T follicular helper cell (primary cell): ENCODE data around the gene COL13A1.

Experiments used
- DNase-seq: peaks from one replicate; pipeline ENCODE4 v3.0.0-alpha.2; 2020; ENCODE audit warnings: low read depth

Gene COL13A1

DNA sequence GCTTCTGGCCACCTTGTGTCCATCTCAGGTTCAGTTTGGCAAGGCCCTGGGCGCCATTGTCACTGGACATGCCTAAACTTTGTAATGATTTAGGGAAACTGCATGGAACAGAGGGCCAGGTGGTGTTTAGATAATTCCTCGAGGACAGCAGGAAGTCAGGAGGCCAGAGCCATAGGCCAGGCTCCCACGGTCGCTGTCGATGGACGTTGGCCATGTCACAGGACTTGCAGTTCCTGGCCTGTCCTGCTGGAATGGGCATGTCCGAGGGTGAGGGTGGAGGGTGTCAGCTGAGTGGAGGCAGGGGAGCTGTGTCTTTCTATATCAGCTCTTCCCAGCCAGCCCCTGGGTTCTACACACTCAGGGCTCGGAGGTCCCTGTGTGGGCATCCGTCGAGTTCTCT is 143.1 kb downstream of the COL13A1 start:
- DNase-seq: no peak

DNA sequence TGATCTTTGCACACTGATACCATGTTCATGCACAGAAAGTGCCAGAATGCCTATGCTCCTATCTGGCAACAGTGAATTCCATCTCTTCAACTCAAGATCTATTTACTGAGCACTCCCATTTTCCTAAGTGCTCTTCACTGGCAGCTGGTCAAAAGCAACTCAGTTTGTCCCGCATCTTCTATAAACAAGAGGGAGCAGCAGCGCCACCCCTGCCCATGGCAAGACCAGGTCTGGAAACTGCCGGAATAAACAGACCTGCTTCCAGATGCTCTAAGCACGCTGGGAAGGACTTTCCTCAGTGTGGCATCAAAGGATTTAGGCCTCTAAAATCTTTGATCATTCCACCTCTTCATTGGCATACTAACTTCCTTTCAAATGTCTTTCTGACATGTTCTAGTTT is 146.6 kb downstream of the COL13A1 start:
- no peak for DNase-seq

DNA sequence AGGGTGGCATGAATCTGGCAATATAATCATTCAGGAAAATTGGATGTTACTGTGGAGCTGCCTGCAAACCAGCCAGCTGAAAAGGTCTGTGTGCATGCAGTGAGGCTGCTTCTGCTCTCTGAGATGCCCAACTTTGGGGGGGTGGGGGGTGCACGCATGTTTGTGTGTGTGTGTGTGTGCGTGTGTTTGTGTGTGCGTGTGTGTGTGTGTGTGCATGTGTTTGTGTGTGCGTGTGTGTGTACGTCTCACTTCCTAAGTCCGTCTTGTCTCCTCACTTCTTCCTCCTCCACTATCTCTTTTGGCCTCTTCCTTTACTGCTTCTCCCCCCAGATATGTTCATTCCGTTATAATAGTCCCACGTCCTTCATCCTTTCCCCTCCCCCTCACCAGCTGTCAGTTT is 148.1 kb downstream of the COL13A1 start:
- DNase-seq: no peak

DNA sequence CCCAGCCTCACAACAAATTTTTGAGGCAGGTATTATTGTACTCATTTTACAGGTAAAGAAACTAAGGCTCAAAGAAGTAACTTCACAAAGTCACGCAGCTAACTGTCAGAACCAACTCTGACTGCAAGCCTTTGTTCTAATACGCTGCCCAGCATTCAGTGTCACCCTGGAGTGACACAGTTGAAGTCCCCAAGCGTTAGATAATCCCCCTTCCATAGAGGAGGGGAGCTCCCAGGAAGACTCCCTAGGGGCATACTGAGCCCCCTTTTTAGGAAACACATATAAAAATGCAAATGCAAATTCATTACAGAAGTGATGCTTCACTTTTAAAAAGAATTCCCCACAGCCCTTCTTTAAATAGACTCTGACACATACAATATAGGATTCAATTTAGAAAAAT is 150.0 kb downstream of the COL13A1 start:
- DNase-seq: no peak

DNA sequence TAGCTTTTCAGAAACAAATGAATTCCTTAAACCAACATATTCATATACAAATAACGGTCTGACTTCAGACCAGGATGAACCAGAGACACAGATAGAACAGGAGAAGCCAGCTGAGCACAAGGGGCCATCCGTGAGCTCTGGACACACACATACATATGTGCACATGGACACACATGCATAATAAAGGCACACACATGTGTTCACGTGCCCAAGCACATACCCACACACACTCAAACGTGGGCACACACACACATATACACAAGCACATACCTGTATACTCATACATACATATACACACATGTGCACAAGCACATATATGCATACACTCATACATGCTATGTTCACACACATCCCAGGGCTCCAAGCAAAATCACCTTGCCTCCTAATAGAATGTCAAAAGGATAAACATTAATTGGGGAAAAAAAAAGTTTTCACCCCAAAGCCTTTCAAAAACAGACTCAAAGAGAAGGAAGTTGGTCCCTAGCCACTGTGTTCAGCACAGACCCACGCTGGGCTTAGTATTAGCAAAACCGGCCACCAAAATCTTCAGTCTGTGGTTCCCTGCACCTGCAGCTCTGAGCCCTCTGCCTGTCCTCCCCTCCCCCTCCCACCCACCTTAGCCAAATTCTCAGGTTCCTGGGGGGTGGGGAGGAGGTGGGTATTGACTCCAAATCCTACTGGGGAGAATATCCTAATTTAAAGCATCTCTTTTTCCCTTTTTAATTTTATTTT is 150.5 kb downstream of the COL13A1 start:
- no peak for DNase-seq

DNA sequence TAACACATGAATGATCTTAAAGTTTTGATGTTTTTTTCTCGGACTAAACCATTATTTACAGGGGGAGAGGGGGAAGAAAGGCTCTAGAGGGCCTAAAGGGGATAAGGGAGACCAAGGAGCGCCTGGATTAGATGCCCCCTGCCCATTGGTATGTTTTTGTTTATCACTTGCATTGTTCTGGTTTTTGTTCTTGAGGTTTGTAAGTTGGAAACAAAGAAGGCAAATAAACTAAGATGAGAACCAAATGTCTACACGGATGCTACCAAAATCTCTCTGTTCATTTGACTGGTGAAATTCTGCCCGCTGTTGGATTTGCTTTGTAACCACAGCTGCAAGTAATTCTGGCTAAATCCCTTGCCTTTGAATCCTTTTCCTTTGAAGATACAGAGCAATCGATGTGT is 151.1 kb downstream of the COL13A1 start:
- no peak for DNase-seq

DNA sequence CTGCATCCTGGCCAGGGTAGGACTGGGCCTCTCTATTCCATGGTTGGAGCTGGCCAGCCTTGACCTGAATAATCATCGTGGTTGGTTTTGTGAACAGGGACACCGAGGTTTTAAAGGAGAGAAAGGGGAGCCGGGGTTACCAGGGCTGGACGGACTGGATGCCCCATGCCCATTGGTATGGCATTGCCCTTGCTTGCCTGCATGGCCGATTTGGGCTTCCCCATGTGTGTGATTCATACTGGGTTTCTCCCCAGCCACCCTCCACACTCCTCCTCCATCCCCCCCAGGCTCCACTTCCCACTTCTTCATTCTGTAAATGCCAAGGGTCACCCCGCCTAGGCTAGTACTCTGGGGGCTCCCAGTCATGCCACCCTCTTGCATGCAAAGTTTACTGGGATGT is 152.1 kb downstream of the COL13A1 start:
- DNase-seq: no peak

DNA sequence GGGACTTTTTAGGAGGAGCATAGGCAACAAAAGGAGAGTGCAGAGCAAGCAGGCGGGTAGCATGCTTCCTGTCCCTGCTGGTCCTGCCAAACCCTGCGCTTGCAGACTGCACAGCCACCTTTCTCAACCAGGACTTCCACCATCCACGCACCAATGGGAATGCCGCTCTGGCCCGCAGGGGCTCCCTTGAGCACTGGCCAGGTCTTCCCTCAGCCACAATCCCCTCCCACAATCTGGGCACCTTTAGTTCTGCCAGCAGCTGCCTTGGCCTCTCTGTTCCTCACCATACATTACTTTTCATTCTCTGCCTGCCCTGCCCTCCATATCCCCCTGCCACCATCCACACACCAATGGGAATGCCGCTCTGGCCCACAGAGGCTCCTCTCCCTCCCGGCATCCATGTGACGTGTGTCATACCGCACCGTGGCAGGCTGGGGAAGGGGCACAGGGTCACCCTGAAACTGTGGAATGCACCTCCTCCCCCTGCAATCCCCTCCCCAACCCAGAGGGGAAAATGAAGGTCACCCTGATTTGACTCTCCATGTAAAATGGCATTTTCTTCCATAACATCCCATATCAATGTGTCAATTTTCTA is 153.6 kb downstream of the COL13A1 start:
- no peak for DNase-seq

DNA sequence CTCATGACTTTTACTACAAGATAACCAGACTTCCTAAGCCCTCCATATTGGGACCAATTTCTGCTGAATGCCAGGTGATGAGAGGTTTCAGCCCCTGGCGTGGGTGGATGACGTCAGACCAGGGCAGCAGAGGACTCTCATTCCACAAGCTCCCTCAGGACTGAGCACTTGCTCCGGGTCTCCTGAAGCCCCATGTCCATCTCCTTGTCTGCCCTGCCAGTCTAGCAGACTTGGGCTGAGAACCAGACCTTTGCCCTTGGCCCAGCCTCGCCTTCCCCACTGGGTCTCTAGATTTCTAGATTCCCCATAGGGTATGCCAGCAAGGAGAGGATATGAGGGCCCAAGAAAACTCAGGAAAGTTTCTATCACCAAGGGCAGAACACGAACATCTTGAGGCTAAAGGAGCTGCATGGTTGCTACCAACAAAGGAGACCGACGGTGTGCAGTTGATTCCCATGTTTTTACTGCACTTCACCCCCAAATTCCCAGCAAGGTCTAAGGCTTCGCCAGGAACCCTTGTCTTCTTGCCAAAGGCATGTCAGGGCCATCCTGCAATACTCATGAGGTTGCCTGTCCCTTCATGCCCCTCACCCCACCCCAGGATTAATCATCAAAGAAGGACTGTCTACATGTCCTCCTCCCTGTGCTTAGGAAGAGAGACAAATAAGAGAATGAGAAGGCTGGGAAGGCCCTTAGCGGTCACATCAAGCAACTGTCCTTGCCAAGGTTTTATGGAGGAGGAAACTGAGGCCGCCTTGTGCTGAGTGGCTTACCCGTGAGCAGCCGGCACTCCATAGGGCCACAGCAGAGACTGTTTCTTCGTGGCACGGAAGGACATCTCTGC is 154.4 kb downstream of the COL13A1 start:
- DNase-seq: no peak

DNA sequence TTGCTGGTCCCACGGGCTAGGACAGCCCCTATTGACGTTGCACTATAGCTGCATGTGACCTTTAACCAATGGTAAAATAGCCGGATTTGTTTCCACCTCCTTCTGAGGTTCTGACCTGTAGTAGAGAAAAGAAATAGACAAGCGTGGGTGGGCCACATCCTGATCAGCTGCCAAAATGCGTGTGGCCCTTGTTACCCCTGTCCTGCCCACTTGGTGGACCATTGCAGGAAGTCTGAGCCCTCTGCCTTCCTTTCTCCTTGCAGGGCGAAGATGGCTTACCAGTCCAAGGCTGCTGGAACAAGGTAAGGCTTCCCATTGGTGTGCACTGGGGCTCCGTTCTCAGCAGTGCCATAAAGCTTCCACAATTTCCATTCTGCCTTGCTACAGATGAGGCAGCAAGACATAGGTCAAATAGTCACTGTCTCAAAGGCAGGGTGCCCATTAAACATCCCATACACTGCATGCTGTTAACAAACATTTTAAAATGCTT is 155.1 kb downstream of the COL13A1 start:
- DNase-seq: no peak

DNA sequence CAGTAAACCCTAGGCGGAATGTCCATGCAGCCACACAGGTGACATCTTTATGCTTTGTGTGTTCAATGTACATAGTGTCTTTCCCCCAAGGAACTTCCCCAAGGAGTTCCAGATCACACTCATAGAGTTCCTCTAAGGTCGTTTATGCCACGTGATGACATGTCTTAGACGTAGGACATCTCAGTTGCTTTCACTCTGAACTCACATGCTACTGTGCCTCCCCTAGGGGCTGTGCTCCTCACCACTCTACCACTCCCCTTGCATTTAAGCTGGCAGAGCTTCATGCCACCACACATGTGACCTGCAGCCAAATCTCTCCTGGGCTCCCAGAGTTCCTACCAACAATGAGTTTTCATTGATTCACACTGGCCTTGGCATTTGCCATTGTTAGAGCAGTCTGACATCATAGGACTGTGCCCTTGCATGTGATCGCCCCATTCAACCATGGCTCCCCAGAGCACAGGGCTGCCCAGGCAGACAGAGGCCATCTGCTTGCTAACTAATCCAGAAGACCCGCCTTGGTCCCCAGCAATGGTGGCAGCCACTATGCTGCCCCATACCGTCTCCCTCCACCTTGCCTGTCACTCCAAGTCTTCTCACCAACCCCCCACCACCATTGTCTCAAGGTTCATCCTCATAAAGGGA is 155.7 kb downstream of the COL13A1 start:
- DNase-seq: no peak

DNA sequence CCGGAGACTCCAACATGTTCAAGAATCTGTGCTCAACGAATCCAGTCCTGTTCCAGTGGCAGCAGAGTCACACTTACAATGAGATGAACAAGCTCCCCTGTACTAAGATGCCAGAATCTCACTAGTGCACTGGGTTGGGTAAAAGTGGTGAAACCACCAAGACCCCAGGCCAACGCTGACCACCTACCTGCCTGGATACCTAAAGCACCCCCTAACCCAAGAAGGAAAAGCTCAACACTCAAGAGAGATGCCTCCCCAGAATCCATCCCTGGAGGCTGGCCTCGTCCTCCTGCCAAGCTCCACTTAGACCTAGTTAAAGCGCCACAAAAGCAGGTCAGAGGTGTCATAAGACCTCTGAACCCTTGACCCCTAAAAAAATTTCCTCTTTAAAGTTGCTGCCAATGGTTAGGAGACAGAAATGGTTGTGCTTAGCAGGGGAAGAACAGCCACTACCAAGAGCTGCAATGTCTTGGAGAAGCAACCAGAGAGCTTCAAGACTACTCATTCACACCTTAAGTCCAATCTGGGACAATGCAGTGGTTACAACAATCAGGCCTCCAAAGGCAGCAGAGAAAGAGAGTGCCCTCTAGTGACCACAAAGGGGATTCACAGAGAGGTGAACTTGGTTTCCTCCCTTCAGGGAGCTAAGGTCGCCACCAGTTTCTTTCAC is 156.3 kb downstream of the COL13A1 start:
- DNase-seq: no peak

DNA sequence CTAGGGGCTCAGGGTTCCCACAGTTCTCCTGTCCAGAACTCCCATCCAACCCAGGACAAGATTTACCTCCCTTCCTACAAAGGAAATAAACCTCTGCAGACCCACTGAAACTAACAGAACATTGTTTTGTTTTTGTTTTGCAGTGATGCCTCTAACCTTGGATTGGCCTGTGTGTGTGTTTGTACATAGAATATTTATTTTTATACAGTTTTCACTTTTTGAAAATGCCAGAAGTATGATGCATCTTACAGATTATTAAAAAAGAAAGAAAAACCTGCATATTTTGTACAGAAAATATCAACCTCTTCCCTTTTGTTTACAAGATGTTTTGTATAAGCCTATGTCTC is 156.8 kb downstream of the COL13A1 start:
- DNase-seq: no peak

DNA sequence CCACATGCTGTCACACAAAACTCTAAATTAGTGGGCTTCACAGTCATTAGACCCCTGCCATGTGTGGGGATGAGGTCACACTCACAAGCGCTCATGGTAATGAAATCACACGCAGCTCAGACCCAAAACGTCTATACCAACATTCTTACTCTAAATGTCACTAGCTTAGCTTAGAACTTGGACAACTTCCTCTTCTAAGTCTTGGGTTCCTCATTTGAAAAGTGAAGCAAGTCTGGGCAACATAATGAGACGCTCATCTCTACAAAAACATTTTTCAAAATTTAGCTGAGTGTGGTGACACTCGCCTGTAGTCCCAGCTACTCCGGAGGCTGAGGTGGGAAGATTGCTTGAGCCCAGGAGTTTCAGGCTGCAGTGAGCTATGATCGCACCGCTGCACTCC is 158.2 kb downstream of the COL13A1 start:
- no peak for DNase-seq

DNA sequence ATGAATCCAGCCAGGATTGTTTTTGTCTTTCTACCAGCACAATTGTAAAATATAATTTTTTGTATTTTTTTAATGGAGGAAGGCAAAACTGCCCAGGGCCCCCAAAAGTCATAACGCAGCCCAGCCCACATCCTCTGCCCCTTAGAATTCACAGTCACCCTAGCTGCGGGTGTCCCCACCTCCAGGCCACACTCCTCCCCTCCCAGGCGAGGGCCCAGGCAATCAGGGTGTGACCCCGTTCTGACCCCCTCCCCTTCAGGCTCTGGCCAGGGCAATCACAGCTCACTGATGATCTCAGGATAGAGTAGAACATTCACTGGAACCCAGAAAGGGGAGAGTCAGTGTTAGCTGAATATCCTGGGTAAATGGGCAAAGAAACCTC is 158.9 kb downstream of the COL13A1 start:
- no peak for DNase-seq

DNA sequence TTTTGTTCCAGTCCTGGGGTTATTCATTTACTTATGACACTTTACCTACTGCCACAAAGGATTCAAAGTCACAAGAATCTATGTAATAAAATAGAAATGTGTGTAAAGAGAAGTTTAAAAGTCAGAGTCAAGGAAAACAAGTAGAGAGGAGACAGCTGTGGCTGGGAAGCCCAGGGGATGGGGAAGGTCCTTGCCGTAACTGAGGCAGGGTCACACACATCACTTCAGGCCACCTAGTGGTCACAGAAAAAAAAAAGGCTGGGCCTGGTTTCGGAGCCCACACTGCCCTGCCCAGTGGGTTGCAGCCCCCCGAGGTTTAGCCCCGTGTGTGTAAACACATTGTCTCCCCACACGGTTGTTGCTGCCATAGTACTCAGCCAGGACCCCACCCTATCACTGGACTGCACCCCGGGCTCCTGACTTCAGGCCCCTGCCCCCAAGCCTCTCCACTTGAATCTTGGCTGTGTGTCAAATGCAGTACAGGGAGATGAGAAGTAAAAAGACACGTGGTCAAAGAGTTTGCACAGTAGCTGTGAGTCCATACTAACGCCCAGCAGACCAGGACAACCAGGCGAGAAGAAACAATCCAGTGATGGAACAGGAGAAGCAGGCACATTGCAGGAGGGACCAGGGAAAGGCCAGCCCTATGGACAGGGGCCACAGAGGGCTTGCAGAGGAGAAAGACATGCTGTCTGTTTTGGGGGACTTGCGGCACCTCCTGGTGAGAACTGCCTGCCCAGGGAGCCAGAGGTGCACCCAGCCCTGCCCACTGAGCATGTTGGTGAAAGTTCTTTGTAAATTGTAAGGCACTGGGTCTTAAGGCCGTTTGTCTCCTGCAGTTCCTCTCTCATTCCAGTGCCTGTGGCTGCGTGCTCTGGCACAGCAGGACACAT is 159.5 kb downstream of the COL13A1 start:
- no peak for DNase-seq

DNA sequence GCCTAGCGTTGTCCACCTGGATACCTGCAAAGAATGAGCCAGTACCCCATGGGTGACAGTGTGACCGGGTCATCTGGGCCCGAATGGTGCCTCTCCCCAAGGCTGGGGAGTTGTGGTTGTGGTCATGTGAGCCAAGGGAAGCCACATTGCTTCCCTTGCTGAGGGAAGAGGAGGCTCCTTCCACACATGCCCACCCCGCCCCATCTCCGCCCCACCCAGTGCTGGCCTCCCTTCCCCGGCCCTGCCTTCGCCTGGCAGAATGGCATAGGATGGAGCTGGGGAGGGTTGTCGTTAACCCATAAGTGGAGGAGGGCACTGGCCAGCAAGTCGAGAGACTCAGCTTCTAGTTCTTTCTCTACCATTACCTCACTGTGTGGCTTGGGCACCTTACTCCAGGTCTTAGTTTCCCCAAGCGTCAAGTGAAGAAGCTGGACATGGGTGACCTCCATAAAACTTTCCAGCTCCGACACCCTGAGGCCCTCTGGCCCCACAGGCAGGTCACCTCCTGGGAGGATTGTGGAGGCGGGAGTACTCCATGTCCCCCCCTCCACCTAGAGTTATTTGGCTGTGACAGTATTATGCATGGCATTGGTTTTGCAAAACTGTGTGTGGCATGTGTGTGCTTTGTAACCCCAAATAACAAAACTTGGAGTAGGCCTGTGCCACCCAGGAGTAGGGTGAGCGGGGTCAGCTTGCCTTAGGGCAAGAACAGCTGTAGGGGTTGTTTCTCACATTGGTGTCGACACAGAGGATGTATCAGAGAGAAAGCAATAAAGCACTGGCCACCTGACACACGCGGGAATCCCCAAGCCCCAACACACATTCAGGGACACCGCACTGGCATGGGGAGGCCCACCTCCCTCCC is 160.4 kb downstream of the COL13A1 start:
- DNase-seq: no peak

DNA sequence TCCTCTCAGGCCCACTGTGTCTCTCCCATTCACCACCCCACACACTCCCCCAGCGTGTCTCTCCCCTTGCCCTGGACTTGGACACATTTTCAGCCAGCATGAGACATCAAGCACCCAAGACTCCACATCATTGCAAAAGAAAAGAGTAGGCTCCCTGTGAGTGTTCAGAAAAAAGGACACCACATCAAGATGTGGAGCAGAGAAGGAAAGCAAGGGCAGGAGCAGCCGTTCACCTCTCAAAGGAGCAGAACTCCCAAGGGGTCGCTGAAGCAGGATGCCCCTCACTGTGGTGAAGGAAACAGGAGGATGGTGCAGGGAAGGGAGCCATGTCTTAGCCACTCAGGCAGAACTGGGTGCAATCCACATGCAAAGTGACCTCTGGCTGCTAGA is 161.0 kb downstream of the COL13A1 start:
- no peak for DNase-seq

DNA sequence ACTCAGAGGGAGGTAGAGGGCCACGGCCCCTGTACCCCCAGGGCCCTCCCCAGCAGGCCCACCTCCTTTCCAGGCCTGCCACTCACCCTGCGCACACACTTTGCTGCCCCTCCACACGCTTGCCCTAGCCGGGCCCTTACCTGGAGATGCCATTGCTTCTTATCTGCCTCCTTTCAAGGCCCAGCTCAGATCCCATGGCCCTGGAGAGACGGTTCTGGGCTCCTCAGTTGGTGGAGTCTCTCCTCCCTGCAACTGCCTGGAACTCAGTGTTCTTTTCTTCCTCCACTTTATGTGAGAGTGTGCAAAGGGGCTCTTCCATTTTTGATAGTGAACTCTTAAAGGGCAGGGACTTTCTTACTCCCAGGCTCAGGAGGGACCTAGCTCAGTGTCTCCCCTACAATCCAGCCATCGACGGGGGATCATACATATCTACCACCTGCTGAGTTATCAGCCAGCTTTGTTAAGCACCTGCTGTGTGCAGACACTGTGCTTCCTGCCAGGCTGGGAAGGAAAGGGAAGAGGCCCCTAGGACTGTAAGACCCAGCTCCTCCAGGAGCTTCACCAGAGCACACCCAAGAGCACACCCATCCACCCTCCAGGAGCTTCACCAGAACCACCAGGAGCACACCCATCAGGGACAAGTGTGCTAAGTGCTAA is 161.6 kb downstream of the COL13A1 start:
- DNase-seq: no peak
